ENCODE measurements around the gene PTBP2.

- no peak for TF ChIP-seq POLR2AphosphoS5 (IDR thresholded peaks at IDR 0.05)
- TF ChIP-seq CTCF (IDR thresholded peaks at IDR 0.05): no peak
- no peak for TF ChIP-seq POLR2A (IDR thresholded peaks at IDR 0.05)
- no peak for TF ChIP-seq EP300 (IDR thresholded peaks at IDR 0.05)
Measured at GRCh38 chr1:96804648-96805047, 83.1 kb downstream of the PTBP2 start.

All from stomach (tissue), 4 donors.